Adrenal gland (tissue), 12 donors: ENCODE measurements around the gene SDCCAG8. TPM values are rescaled to one million over a fixed set of nuclear protein-coding genes. Genes with fewer than 3 reads are reported as not detected.

Source experiments
- DNase-seq, 7 donors: peaks; one replicate each; pipeline ENCODE4 v3.0.0-alpha.2; 2019 to 2020
- H3K27ac ChIP-seq, 5 donors: fragments of 200-600 bp; sonication (generic) in 4 of 5; 1 replicate in 3 of 5; 2 replicates in 2 of 5; pipeline versions ENCODE4 v1.5.1 to v1.8.0; 2016 to 2020; ENCODE audit warnings: mild to moderate bottlenecking in 1 of 5
- H3K27me3 ChIP-seq: fragments of 200-600 bp; 2 replicates; pipeline ENCODE4 v1.8.0; 2021
- H3K36me3 ChIP-seq, 2 donors: fragments of 200-600 bp; replicated peaks in 1 of 2; 1 replicate in 1 of 2; 2 replicates in 1 of 2; pipeline versions ENCODE4 v1.5.1 to v1.8.0; 2018 to 2022
- H3K4me1 ChIP-seq, 2 donors: fragments of 200-600 bp; replicated peaks in 1 of 2; 1 replicate in 1 of 2; 2 replicates in 1 of 2; pipeline versions ENCODE4 v1.5.1 to v1.8.0; 2018 to 2021
- H3K4me3 ChIP-seq, 4 donors: fragments of 200-600 bp; sonication (generic) in 3 of 4; one replicate each; pipeline ENCODE4 v1.5.1; 2016 to 2018
- H3K9me3 ChIP-seq, 3 donors: fragments of 200-600 bp; sonication (generic) in 1 of 3; replicated peaks in 1 of 3; 1 replicate in 2 of 3; 2 replicates in 1 of 3; pipeline versions ENCODE4 v1.5.1 to v1.8.0; 2016 to 2021
- POLR2A ChIP-seq, 2 donors: fragments of 450-650 bp; IDR thresholded peaks; one replicate each; pipeline ENCODE4 v1.6.1; 2017; ENCODE audit warnings: antibody characterized with exemption in 2 of 2, mild to moderate bottlenecking in 2 of 2, moderate library complexity in 1 of 2
- WGBS, 4 donors: extraction: QIAGEN DNeasy Blood & Tissue Kit in 2 of 4; methylation state at CpG; one replicate each; pipeline versions ENCODE4 v1.1.5 to v1.1.7; 2013 to 2017; 5-methylcytosine and 5-hydroxymethylcytosine counted together
- intact Hi-C, 2 donors: fragments of 100-400 bp; cut with DNase I; formaldehyde crosslinking; loops; one replicate each; pipeline versions ENCODE4 v1.14.1 to v1.15.0; 2022 to 2023
- polyA plus RNA-seq, 3 donors: library from polyadenylated mRNA; stranded (reverse); fragments of 200-250 nt in 2 of 3; fragments of 350-450 nt in 1 of 3; fragmentation: Illumina TruSeq in 1 of 3; extraction: RNeasy Lipid Tissue Mini Kit (QIAGEN cat#74804) in 1 of 3; gene quantifications; one replicate each; pipeline ENCODE4 v1.2.3, GENCODE V29; 2013 to 2014
- total RNA-seq, 9 donors: library from RNA; depleted of rRNA in 4 of 9; stranded (reverse); fragments of >200 nt in 4 of 9; fragments of 120-200 nt in 1 of 9; fragmentation: NEBNext Ultra II Directional in 1 of 9; extraction: Animal tissue kit (Norgen Biotek cat#: 25700) in 1 of 9; gene quantifications; one replicate each; pipeline versions ENCODE4 v1.1.0 to v1.2.4, GENCODE V29; 2013 to 2023
- TF ChIP-seq, protein P1 (sequence below), 6 experiments: fragments of 450-650 bp in 4 of 6; fragments of 200-600 bp in 2 of 6; sonication (generic) in 1 of 6; IDR thresholded peaks; 1 replicate in 5 of 6; 2 replicates in 1 of 6; pipeline versions ENCODE4 v1.5.1 to v1.8.0; 2016 to 2021; ENCODE audit warnings: antibody characterized with exemption in 6 of 6, mild to moderate bottlenecking in 2 of 6, moderate library complexity in 1 of 6
- donor health status: healthy with polysubstance abuse.
- donor health status: Bipolar disorder and iron deficiency.
- donor health status: DM: yes; HTN: yes; CAD: no.
- donor health status: DM: no; HTN: no; CAD: no.
- donor health status: DM: no; HTN: no; CAD: no.
- donor health status: DM: yes; HTN: yes; CAD: no.

SDCCAG8 gene
- total and polyA plus RNA-seq, 12 donors = 22.5 to 60.9 (median 44.1) TPM

DNA sequence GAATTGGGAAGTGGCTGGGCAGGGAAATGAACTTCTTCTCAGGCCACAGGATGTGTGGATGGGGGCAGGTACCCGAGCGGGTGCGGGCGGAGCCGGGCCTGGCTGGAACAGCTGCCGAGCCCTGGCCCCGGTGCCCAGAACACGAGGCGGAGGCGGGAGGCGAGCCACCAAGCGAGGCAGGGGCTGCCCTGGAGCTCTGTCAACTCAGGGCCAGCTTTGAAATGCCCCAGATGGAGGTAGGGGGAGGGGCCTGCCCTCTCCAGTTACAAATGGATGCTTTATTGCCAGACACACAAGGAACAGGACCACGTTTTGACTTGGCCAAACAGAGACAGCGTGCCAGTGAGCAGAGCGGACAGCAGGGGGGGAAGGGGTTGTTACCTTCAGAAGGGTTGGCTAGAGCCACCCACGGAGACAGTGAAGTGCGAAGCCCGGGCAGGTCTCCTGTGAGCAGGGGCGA lies 240.4 kb downstream of the SDCCAG8 start:
- intact Hi-C loops = no loop called here
- Histone ChIP-seq H3K27ac (peak overlapping the region in 3 of 5 donors; percentile 25 to 86 (median 80)), H3K4me1 (peaks cover 0 to 14% of the 10 kb centered on the region in 2 donors), H3K27me3 (no peaks in the 10 kb centered on the region), H3K9me3 (no peaks in the 10 kb centered on the region), H3K36me3 (no peaks in the 10 kb centered on the region), H3K4me3 (no peak overlapping the region)
- TF ChIP-seq, protein P1, sequence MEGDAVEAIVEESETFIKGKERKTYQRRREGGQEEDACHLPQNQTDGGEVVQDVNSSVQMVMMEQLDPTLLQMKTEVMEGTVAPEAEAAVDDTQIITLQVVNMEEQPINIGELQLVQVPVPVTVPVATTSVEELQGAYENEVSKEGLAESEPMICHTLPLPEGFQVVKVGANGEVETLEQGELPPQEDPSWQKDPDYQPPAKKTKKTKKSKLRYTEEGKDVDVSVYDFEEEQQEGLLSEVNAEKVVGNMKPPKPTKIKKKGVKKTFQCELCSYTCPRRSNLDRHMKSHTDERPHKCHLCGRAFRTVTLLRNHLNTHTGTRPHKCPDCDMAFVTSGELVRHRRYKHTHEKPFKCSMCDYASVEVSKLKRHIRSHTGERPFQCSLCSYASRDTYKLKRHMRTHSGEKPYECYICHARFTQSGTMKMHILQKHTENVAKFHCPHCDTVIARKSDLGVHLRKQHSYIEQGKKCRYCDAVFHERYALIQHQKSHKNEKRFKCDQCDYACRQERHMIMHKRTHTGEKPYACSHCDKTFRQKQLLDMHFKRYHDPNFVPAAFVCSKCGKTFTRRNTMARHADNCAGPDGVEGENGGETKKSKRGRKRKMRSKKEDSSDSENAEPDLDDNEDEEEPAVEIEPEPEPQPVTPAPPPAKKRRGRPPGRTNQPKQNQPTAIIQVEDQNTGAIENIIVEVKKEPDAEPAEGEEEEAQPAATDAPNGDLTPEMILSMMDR (IDR thresholded peaks at IDR 0.05) = no peak
- TF ChIP-seq POLR2A (IDR thresholded peaks at IDR 0.05) = no peak
- peak in 1 of 7 donors; percentile 28 for DNase-seq
- 80 to 83% (median 82%) methylated on average over 16 to 19 of the region's 19 CpGs for WGBS, 4 donors

DNA sequence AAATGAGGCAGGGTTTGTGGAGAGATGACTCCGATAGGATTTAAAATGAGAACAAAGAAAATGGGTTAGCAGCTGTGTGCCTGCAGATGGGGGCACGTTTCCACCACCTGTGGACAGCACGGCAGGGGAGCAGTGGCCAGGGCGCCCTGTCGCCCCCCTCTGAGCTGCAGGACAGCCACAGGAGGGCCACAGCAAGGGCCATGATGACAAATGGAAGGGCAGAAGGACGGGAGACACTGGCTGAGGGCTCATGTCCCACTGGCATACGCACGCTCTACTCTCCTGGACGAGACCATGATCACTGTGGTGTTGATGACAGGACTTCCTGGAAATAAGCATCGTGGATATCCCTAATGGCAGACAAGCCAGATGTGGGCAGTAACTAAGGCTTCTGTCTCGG lies 241.0 kb downstream of the SDCCAG8 start:
- Histone ChIP-seq H3K36me3 (no peaks in the 10 kb centered on the region), H3K27ac (peak overlapping the region in 1 of 5 donors; percentile 80), H3K27me3 (no peaks in the 10 kb centered on the region), H3K4me1 (peaks cover 0 to 14% of the 10 kb centered on the region in 2 donors), H3K4me3 (no peak overlapping the region), H3K9me3 (no peaks in the 10 kb centered on the region)
- TF ChIP-seq POLR2A (IDR thresholded peaks at IDR 0.05) = no peak
- TF ChIP-seq, protein P1 (IDR thresholded peaks at IDR 0.05) = no peak
- intact Hi-C loops = no loop called here
- DNase-seq = peak in 1 of 7 donors; percentile 17
- 87 to 96% (median 95%) methylated on average over 8 to 11 of the region's 11 CpGs for WGBS, 4 donors

DNA sequence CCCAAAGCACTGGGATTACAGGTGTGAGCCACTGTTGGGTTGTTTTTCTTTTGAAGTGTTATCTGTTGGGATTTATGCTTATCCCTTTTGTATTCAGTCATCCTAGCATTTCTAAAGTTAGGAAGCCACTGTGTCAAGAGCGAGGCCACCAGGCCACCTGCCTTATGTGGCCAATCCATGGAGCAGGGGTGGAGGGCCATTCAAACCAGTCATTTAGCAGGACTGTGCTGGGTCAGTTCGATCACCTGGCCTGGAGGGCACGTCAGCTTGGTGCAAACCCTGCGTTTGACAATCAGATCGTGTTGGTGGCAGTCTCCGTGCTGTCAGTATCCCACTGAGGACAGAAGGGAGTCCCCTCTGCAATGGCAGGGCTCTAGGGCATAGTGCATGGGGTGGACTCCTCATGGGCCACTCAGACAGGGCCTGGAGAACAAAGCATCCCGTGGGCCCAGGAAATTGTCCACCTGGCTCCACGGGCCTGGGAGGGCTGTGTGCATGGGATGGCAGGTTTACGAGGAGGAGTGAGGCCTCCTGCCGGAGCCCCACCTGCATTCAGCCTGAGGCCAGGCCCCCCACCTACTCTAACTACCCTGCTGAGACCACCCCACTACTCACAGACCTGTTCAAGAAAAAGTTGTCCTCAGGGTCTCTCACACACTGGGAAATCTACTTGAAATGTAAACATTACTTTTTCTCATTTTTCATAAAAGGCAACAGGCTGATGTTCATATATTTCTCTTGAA lies 242.3 kb downstream of the SDCCAG8 start:
- no peaks in the 10 kb centered on the region for H3K27me3 ChIP-seq
- peaks cover 0 to 14% of the 10 kb centered on the region in 2 donors for H3K4me1 ChIP-seq
- no peaks in the 10 kb centered on the region for H3K9me3 ChIP-seq
- 95 to 100% (median 97%) methylated on average over 5 to 10 of the region's 10 CpGs for WGBS, 4 donors
- H3K27ac ChIP-seq = no peak overlapping the region
- no peak overlapping the region for H3K4me3 ChIP-seq
- intact Hi-C loops = no loop called here
- H3K36me3 ChIP-seq = no peaks in the 10 kb centered on the region
- peak in 1 of 7 donors; percentile 13 for DNase-seq
- no peak for TF ChIP-seq POLR2A (IDR thresholded peaks at IDR 0.05)
- TF ChIP-seq, protein P1 (IDR thresholded peaks at IDR 0.05) = no peak

DNA sequence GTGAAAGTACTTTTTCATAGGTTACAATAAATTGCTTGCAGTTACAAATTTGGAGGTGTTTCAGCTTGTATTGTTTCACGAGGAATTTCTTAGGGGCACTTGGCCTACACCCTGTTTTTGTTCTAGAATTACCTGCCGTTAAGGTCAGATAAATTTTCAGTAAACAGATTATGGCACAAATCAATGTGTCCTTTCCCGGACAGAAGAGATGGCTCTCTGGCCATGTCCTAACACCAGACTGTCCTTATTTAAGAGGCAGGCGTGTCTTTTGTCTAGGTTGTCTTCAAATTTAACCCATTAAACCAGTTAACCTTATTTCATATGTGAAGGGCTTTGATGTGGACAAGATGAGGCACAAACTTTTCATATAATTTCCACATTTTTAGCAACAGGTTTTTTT lies 243.4 kb downstream of the SDCCAG8 start:
- Histone ChIP-seq H3K27me3 (no peaks in the 10 kb centered on the region), H3K9me3 (no peaks in the 10 kb centered on the region), H3K27ac (no peak overlapping the region), H3K36me3 (no peaks in the 10 kb centered on the region), H3K4me3 (no peak overlapping the region), H3K4me1 (peaks cover 0 to 14% of the 10 kb centered on the region in 2 donors)
- DNase-seq = peak in 1 of 7 donors; percentile 6
- WGBS, 4 donors = 79 to 89% (median 88%) methylated on average over 4 of the region's 4 CpGs
- TF ChIP-seq POLR2A (IDR thresholded peaks at IDR 0.05) = no peak
- TF ChIP-seq, protein P1 (IDR thresholded peaks at IDR 0.05) = no peak
- intact Hi-C loops = no loop called here
